Suppressor macrophage (primary cell): ENCODE results near the gene FABP6.

Experiments
- DNase-seq, 4 experiments: peaks; one replicate each; pipeline ENCODE4 v3.0.0-alpha.2; 2020 to 2022

Gene FABP6

GRCh38 chr5:160262151-160263074, 33.1 kb downstream of the FABP6 start:
- DNase-seq, result peak in 3 of 4 experiments; percentile 13 to 19 (median 13)

- DNase-seq, result no peak
Measured at GRCh38 chr5:160263326-160263855, 34.1 kb downstream of the FABP6 start.

- DNase-seq, result no peak
Measured at GRCh38 chr5:160266044-160266443, 36.7 kb downstream of the FABP6 start.

GRCh38 chr5:160266752-160267345, 37.5 kb downstream of the FABP6 start:
- DNase-seq, result no peak

GRCh38 chr5:160268121-160268520, 38.8 kb downstream of the FABP6 start:
- DNase-seq, result peak; percentile 30 to 63 (median 44)

GRCh38 chr5:160269017-160269416, 39.7 kb downstream of the FABP6 start:
- DNase-seq, result peak; percentile 96 to 99 (median 98)

- no peak for DNase-seq
Measured at GRCh38 chr5:160270704-160271103, 41.4 kb downstream of the FABP6 start.

- peak in 3 of 4 experiments; percentile 34 to 36 (median 35) for DNase-seq
Measured at GRCh38 chr5:160271396-160271795, 42.1 kb downstream of the FABP6 start.

- DNase-seq, result no peak
Measured at GRCh38 chr5:160271836-160272235, 42.5 kb downstream of the FABP6 start.

- no peak for DNase-seq
Measured at GRCh38 chr5:160272264-160272663, 43.0 kb downstream of the FABP6 start.

- no peak for DNase-seq
Measured at GRCh38 chr5:160272889-160273288, 43.6 kb downstream of the FABP6 start.

- no peak for DNase-seq
Measured at GRCh38 chr5:160274483-160274931, 45.2 kb downstream of the FABP6 start.

- DNase-seq, result no peak
Measured at GRCh38 chr5:160278343-160278742, 49.0 kb downstream of the FABP6 start.

GRCh38 chr5:160280384-160281095, 51.2 kb downstream of the FABP6 start:
- DNase-seq, result no peak

GRCh38 chr5:160281275-160281674, 52.0 kb downstream of the FABP6 start:
- DNase-seq, result no peak

- DNase-seq, result no peak
Measured at GRCh38 chr5:160284291-160284873, 55.1 kb downstream of the FABP6 start.

GRCh38 chr5:160285316-160285715, 56.0 kb downstream of the FABP6 start:
- DNase-seq, result peak in 3 of 4 experiments; percentile 33 to 52 (median 47)

- no peak for DNase-seq
Measured at GRCh38 chr5:160286947-160287346, 57.6 kb downstream of the FABP6 start.

GRCh38 chr5:160287378-160288051, 58.2 kb downstream of the FABP6 start:
- no peak for DNase-seq
